VCaP (cell line): ENCODE results near the gene RHOC.

Experiments used
- H3K27ac ChIP-seq: fragments of 450-650 bp; 2 replicates; pipeline ENCODE4 v1.5.1; 2017
- TF ChIP-seq, protein P1 (sequence below): fragments of 450-650 bp; conservative IDR thresholded peaks from 2 replicates; pipeline ENCODE4 v1.5.1; 2017; ENCODE audit warnings: mild to moderate bottlenecking, moderate library complexity

Gene RHOC

DNA sequence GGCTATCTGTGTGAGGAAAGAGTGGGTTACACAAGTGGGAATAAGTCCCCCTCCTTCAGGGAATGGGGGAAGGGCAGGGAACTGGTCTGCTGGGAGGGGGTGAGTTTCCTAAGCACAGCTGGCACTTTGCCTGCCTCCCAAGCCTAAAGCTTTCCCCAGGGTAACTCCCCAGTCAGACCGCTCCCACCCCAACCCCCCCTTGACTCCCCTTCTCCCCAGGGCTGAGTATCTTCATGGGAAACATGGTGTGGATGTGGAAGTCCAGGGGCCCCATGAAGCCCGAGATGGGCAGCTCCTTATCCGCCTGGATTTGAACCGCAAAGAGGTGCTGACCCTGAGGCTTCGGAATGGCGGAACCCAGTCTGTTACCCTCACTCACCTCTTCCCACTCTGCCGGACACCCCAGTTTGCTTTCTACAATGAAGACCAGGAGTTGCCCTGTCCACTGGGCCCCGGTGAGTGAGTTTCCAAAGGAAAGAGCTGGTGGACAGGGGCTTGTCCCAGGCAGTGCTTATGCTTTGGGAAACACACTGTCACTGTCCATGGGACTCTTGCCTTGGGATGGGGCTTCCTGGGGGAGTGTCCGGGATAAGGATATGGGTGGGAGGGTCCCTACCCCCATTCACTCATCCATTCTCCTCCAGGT lies 17.6 kb downstream of the RHOC start:
- no peak overlapping the region for H3K27ac ChIP-seq
- TF ChIP-seq, protein P1, sequence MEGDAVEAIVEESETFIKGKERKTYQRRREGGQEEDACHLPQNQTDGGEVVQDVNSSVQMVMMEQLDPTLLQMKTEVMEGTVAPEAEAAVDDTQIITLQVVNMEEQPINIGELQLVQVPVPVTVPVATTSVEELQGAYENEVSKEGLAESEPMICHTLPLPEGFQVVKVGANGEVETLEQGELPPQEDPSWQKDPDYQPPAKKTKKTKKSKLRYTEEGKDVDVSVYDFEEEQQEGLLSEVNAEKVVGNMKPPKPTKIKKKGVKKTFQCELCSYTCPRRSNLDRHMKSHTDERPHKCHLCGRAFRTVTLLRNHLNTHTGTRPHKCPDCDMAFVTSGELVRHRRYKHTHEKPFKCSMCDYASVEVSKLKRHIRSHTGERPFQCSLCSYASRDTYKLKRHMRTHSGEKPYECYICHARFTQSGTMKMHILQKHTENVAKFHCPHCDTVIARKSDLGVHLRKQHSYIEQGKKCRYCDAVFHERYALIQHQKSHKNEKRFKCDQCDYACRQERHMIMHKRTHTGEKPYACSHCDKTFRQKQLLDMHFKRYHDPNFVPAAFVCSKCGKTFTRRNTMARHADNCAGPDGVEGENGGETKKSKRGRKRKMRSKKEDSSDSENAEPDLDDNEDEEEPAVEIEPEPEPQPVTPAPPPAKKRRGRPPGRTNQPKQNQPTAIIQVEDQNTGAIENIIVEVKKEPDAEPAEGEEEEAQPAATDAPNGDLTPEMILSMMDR = no peak

DNA sequence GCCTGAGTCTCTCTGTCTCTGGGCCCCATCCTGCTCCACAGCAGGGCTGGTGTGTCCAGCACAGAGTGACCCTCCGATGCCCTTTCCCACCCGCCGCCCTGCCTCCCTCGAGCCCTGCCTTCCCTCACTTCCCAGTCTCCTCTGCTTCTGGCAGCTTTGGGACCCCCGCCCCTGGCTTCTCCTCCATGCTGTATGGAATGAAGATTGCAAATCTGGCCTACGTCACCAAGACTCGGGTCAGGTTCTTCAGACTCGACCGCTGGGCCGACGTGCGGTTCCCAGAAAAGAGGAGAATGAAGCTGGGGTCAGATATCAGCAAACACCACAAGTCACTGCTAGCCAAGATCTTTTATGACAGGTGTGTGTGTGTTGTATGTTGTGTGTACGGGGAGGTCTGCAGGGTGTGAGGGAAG lies 18.1 kb downstream of the RHOC start:
- H3K27ac ChIP-seq = no peak overlapping the region; the same call in 1 of the 2 replicates
- TF ChIP-seq, protein P1 = no peak

DNA sequence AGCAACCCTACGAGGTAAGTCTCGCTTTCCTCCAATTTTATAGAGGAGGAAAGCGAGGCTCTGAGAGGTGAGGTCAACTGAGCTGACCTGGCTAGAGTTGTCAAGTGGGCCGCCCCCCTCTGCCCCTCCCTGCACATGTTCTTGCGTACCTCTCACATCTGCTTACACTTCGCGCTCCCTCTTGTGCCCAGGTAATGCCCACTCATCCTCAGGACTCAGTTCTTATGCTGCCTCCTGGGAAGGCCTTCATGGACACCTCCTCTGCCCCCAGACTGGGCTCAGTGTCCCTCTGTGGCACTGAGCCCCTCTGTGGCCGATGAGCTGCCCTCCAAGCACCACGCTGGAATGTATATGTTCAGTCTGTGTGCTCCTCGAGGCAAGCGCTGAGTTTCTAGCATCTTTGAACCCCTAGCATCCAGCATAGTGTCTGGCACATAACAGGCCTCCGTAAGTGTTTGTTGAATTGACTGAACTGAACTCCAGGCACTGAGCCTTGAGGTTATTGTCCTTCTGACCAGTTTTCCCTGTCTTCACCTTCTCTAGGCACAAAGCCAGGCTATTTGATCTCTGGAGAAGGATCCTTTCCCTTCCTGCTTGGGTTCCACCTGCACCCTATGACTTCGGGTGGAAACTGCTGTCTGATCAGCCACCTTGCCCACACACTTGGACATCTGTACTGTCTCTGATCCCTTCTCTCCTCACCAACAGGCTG lies 19.0 kb downstream of the RHOC start:
- H3K27ac ChIP-seq = no peak overlapping the region; the same call in 1 of the 2 replicates
- TF ChIP-seq, protein P1 = no peak

DNA sequence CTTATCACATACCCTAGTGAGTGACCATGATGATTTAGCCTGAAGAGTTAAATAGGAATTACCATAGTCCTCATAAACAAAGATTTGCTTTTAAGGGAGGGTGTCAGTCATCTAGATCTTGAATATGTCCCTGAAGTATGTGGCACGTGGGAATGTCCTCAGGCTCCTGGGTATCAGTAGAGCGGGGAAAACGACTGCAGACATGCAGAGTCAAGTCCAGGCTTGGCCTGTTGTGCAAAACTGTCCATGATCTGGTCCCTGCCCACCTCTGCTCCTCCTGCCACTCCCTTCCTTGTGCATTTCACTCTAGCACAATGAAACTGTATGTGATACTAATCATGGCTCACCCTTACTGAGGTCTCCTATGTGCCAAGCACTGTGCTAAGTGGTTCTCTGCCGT lies 19.6 kb downstream of the RHOC start:
- TF ChIP-seq, protein P1 = no peak
- H3K27ac ChIP-seq = no peak overlapping the region

DNA sequence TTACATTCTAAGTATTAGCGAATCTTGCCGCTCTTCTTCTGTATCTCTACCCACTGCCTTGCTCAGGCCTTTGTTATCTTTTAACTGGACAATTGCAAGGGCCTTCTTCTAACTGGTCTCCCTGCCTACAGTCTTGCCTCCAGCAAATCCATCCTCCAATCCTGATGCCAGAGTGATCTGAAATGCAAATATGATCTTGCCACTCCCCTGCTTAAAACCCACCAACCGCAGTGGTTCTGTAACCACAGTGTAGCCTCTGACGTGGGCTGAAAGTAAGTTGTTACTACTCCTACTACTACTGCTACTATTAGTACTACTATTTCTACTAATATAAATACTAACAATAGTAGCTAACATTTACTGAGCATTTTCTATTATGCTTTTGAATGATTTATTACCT lies 20.1 kb downstream of the RHOC start:
- H3K27ac ChIP-seq = no peak overlapping the region
- TF ChIP-seq, protein P1 = no peak

DNA sequence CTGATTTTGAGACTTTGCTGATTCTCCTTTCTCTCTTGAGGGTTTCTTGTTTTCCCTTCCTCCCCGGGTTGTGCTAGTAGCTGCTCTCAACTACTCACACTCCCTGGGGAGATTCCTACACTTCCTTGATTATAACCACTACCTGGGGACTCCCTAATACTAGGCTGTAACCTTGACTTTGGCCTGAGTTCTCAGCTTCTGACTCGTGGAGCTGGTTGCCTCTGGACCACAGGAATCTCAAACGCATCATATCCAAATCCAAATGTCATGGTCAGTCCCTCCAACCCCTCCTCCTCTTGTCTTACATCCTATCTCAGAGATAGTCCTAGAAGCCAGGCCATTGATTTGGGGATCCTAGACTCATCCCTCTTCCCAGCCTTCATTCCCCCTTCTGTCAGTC lies 20.5 kb downstream of the RHOC start:
- TF ChIP-seq, protein P1 = no peak
- H3K27ac ChIP-seq = no peak overlapping the region

DNA sequence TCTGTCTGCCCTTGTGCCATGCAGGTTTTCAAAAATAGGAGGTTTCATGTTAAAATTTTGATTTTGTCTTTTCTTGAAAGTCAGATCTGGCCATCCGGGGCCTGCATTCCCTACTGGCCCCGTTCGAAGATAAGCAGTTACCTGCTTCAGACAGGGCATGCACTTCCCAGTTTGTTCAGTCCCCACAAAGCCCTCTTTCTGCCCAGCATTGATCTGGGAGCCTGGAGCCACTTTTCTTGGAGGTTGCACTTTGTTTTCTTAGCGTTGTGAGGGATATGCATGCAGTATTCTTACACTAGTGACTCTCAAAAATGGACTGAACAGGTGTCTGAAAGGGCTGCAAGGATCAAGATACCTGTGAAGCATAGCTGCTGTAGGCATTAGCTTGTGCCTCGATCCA lies 21.0 kb downstream of the RHOC start:
- TF ChIP-seq, protein P1 = no peak
- H3K27ac ChIP-seq = no peak overlapping the region
